HT-29 (cell line): ENCODE measurements around the gene TRDMT1. TPM values are rescaled to one million over a fixed set of nuclear protein-coding genes. Genes with fewer than 3 reads are reported as not detected.

Experiments
- DNase-seq: peaks from one replicate; pipeline ENCODE4 v3.0.0-alpha.2; 2015; ENCODE audit warnings: low spot score
- total RNA-seq: library from RNA; depleted of rRNA; stranded (reverse); fragments of >200 nt; shearing (Covaris generic); gene quantifications from 2 replicates; pipeline ENCODE4 v1.2.3, GENCODE V29; 2014

TRDMT1 gene
- total RNA-seq, 1 experiment from 2014 or later, result 3.2 TPM

- DNase-seq, result no peak
Measured at GRCh38 chr10:17232276-17232960, 30.9 kb upstream of the TRDMT1 start.

- DNase-seq, result no peak
Measured at GRCh38 chr10:17231788-17232187, 30.3 kb upstream of the TRDMT1 start.

GRCh38 chr10:17229967-17230682 is 28.7 kb upstream of the TRDMT1 start:
- peak; percentile 85 for DNase-seq

- DNase-seq, result no peak
Measured at GRCh38 chr10:17229717-17229966, 28.2 kb upstream of the TRDMT1 start.

- DNase-seq, result no peak
Measured at GRCh38 chr10:17229016-17229716, 27.7 kb upstream of the TRDMT1 start.

GRCh38 chr10:17228091-17229015 is 26.9 kb upstream of the TRDMT1 start, which contains the start of gene VIM:
Gene VIM (plus strand): TSS chr10:17228241. CDS start chr10:17229423, 1,182 bp downstream.
- DNase-seq, result peak; percentile 51

GRCh38 chr10:17227367-17228090 is 26.1 kb upstream of the TRDMT1 start:
- no peak for DNase-seq

- no peak for DNase-seq
Measured at GRCh38 chr10:17226891-17227303, 25.4 kb upstream of the TRDMT1 start.

GRCh38 chr10:17225808-17226207 is 24.3 kb upstream of the TRDMT1 start:
- no peak for DNase-seq

GRCh38 chr10:17222329-17222728 is 20.9 kb upstream of the TRDMT1 start:
- DNase-seq, result no peak

GRCh38 chr10:17220652-17221100 is 19.2 kb upstream of the TRDMT1 start:
- no peak for DNase-seq

GRCh38 chr10:17219024-17219423 is 17.6 kb upstream of the TRDMT1 start:
- no peak for DNase-seq

- DNase-seq, result no peak
Measured at GRCh38 chr10:17217631-17218232, 16.3 kb upstream of the TRDMT1 start.

GRCh38 chr10:17216901-17217395 is 15.5 kb upstream of the TRDMT1 start:
- DNase-seq, result no peak

GRCh38 chr10:17216217-17216900 is 14.9 kb upstream of the TRDMT1 start:
- DNase-seq, result peak; percentile 75

GRCh38 chr10:17215782-17216122 is 14.3 kb upstream of the TRDMT1 start:
- no peak for DNase-seq

- DNase-seq, result no peak
Measured at GRCh38 chr10:17214971-17215781, 13.7 kb upstream of the TRDMT1 start.

GRCh38 chr10:17214526-17214925 is 13.1 kb upstream of the TRDMT1 start:
- no peak for DNase-seq
